Lower lobe of right lung (tissue), 2 donors: Measurements from ENCODE around the gene MYH7B. TPM values are rescaled to one million over a fixed set of nuclear protein-coding genes. Genes with fewer than 3 reads are reported as not detected.

Experiments
- ATAC-seq, 2 donors: fragments of 200-7000 bp; cut with Tn5 transposase; one replicate each; pipeline ENCODE4 v1.9.1; 2020 to 2022; ENCODE audit warnings: mild to moderate bottlenecking in 2 of 2, moderate library complexity in 2 of 2
- DNase-seq: peaks from one replicate; pipeline ENCODE4 v3.0.0-alpha.2; 2020
- H3K27ac ChIP-seq: fragments of 200-600 bp; one replicate; pipeline ENCODE4 v1.8.0; 2022
- H3K27me3 ChIP-seq: fragments of 200-600 bp; one replicate; pipeline ENCODE4 v1.8.0; 2022; ENCODE audit warnings: low read depth
- H3K36me3 ChIP-seq: fragments of 200-600 bp; one replicate; pipeline ENCODE4 v1.8.0; 2022; ENCODE audit warnings: mild to moderate bottlenecking
- H3K4me1 ChIP-seq: fragments of 200-600 bp; one replicate; pipeline ENCODE4 v1.8.0; 2022
- H3K4me3 ChIP-seq: fragments of 200-600 bp; one replicate; pipeline ENCODE4 v1.8.0; 2022; ENCODE audit warnings: mild to moderate bottlenecking
- H3K9me3 ChIP-seq: fragments of 200-600 bp; one replicate; pipeline ENCODE4 v1.8.0; 2022
- CTCF ChIP-seq: fragments of 200-600 bp; IDR thresholded peaks from one replicate; pipeline ENCODE4 v1.8.0; 2022; ENCODE audit warnings: antibody characterized with exemption, mild to moderate bottlenecking
- intact Hi-C: fragments of 100-400 bp; cut with DNase I; formaldehyde crosslinking; loops from one replicate; pipeline ENCODE4 v1.11.0; 2022
- total RNA-seq: library from RNA; stranded (reverse); fragmentation: NEBNext Ultra II Directional; extraction: Animal tissue kit (Norgen Biotek cat#: 25700); gene quantifications from one replicate; pipeline ENCODE4 v1.2.1, GENCODE V29; 2021
- donor health status: DM: no; HTN: yes; CAD: no; lungs with severe emphysema.

Gene MYH7B
- total RNA-seq, 1 donor from 2014 or later = 0.56 TPM

GRCh38 chr20:34997774-34998173 is 42.1 kb downstream of the MYH7B start:
- H3K27ac ChIP-seq = no peak overlapping the region
- H3K4me1 ChIP-seq = no peaks in the 10 kb centered on the region
- intact Hi-C loops = no loop called here
- H3K4me3 ChIP-seq = no peak overlapping the region
- no peak for DNase-seq
- no peak for ATAC-seq
- peaks cover 90% of the 10 kb centered on the region for H3K36me3 ChIP-seq
- H3K9me3 ChIP-seq = no peaks in the 10 kb centered on the region
- H3K27me3 ChIP-seq = no peaks in the 10 kb centered on the region
- TF ChIP-seq CTCF = no peak

- no peaks in the 10 kb centered on the region for H3K27me3 ChIP-seq
- H3K4me1 ChIP-seq = no peaks in the 10 kb centered on the region
- no peaks in the 10 kb centered on the region for H3K9me3 ChIP-seq
- ATAC-seq (no peak), DNase-seq (no peak)
- H3K27ac ChIP-seq = no peak overlapping the region
- intact Hi-C loops = no loop called here
- H3K36me3 ChIP-seq = peaks cover 93% of the 10 kb centered on the region
- no peak for TF ChIP-seq CTCF
- H3K4me3 ChIP-seq = no peak overlapping the region
These were observed 42.8 kb downstream of the MYH7B start for GRCh38 chr20:34998331-34998950.

- DNase-seq (no peak), ATAC-seq (no peak)
- intact Hi-C loops = no loop called here
- no peak overlapping the region for H3K27ac ChIP-seq
- TF ChIP-seq CTCF = no peak
- peaks cover 93% of the 10 kb centered on the region for H3K36me3 ChIP-seq
- no peak overlapping the region for H3K4me3 ChIP-seq
- no peaks in the 10 kb centered on the region for H3K27me3 ChIP-seq
- H3K9me3 ChIP-seq = no peaks in the 10 kb centered on the region
- no peaks in the 10 kb centered on the region for H3K4me1 ChIP-seq
These were observed 43.4 kb downstream of the MYH7B start for GRCh38 chr20:34999021-34999451.

- no peak overlapping the region for H3K27ac ChIP-seq
- ATAC-seq = no peak
- H3K27me3 ChIP-seq = no peaks in the 10 kb centered on the region
- no peak for TF ChIP-seq CTCF
- H3K9me3 ChIP-seq = no peaks in the 10 kb centered on the region
- intact Hi-C loops = no loop called here
- H3K36me3 ChIP-seq = peaks cover 94% of the 10 kb centered on the region
- no peak for DNase-seq
- H3K4me1 ChIP-seq = no peaks in the 10 kb centered on the region
- H3K4me3 ChIP-seq = no peak overlapping the region
These were observed 44.1 kb downstream of the MYH7B start for GRCh38 chr20:34999782-35000181.

GRCh38 chr20:35000311-35000921 is 44.7 kb downstream of the MYH7B start:
- TF ChIP-seq CTCF = no peak
- H3K27me3 ChIP-seq = no peaks in the 10 kb centered on the region
- no peak overlapping the region for H3K4me3 ChIP-seq
- H3K4me1 ChIP-seq = no peaks in the 10 kb centered on the region
- H3K27ac ChIP-seq = no peak overlapping the region
- ATAC-seq (no peak), DNase-seq (no peak)
- intact Hi-C loops = no loop called here
- no peaks in the 10 kb centered on the region for H3K9me3 ChIP-seq
- peaks cover 94% of the 10 kb centered on the region for H3K36me3 ChIP-seq
